ENCODE data around the gene EIF4EBP3. TPM values are rescaled to one million over a fixed set of nuclear protein-coding genes. Genes with fewer than 3 reads are reported as not detected.

EIF4EBP3 gene
- total and polyA plus RNA-seq, 4 donors = 1.4 to 55.8 (median 8.0) TPM

GRCh38 chr5:140540227-140540626, 7.2 kb upstream of the EIF4EBP3 start:
- H3K27me3 ChIP-seq (ENCODE audit: control insufficient read depth in 4 of 4, insufficient read depth in 4 of 4, low read length in 3 of 4) = no peaks in the 10 kb centered on the region
- DNase-seq (ENCODE audit: low spot score) = no peak
- no peak for TF ChIP-seq RAD21 (IDR thresholded peaks at IDR 0.05)
- TF ChIP-seq EGR1 (IDR thresholded peaks at IDR 0.05; ENCODE audit: low read depth in 2 of 2) = no peak
- no peak for TF ChIP-seq HNF4G (IDR thresholded peaks at IDR 0.05)
- no peak for TF ChIP-seq FOXA2 (IDR thresholded peaks at IDR 0.05)
- TF ChIP-seq TAF1 (conservative IDR thresholded peaks at IDR 0.05) = no peak
- TF ChIP-seq JUND (IDR thresholded peaks at IDR 0.05) = no peak
- no peak for TF ChIP-seq ZBTB33 (IDR thresholded peaks at IDR 0.05)
- no peak for TF ChIP-seq YY1 (IDR thresholded peaks at IDR 0.05)
- TF ChIP-seq GABPA (IDR thresholded peaks at IDR 0.05 in 1 of 2, conservative IDR thresholded peaks at IDR 0.05 in 1 of 2) = no peak
- no peak for TF ChIP-seq FOXA1 (IDR thresholded peaks at IDR 0.05)
- TF ChIP-seq NR2F2 (IDR thresholded peaks at IDR 0.05) = no peak
- no peak for TF ChIP-seq CTCF (IDR thresholded peaks at IDR 0.05; ENCODE audit: low read depth, low read length, missing input control)
- no peak for TF ChIP-seq RXRA (IDR thresholded peaks at IDR 0.05)
- no peak for TF ChIP-seq REST (IDR thresholded peaks at IDR 0.05)
- no peak for TF ChIP-seq MAX (IDR thresholded peaks at IDR 0.05)
- no peak for TF ChIP-seq HNF4A (conservative IDR thresholded peaks at IDR 0.05)
- no peak for TF ChIP-seq SP1 (IDR thresholded peaks at IDR 0.05)
- no peaks in the 10 kb centered on the region for H3K9me3 ChIP-seq (ENCODE audit: control insufficient read depth in 4 of 4, low read length in 3 of 4)
- no peak overlapping the region for H3K9ac ChIP-seq (ENCODE audit: low read depth in 1 of 2, low read length in 2 of 2)
- H3K27ac ChIP-seq (ENCODE audit: low read depth in 1 of 2, low read length in 2 of 2) = no peak overlapping the region
- no peak overlapping the region for H3K4me3 ChIP-seq (ENCODE audit: low read depth in 1 of 3, low read length in 3 of 3)
- peaks cover 0 to 4% (median 0%) of the 10 kb centered on the region in 4 donors for H3K4me1 ChIP-seq (ENCODE audit: control insufficient read depth in 4 of 4, insufficient read depth in 4 of 4, low read length in 3 of 4)
- 94% methylated on average over 1 of the region's 1 CpG for WGBS
- peaks cover 5 to 62% (median 47%) of the 10 kb centered on the region in 4 donors for H3K36me3 ChIP-seq (ENCODE audit: control insufficient read depth in 4 of 4, insufficient read depth in 3 of 4, low read depth in 1 of 4, low read length in 3 of 4)

GRCh38 chr5:140542972-140543371, 4.5 kb upstream of the EIF4EBP3 start:
- Histone ChIP-seq H3K4me1 (ENCODE audit: control insufficient read depth in 4 of 4, insufficient read depth in 4 of 4, low read length in 3 of 4) (peaks cover 6 to 21% (median 16%) of the 10 kb centered on the region in 4 donors), H3K4me3 (ENCODE audit: low read depth in 1 of 3, low read length in 3 of 3) (no peak overlapping the region), H3K9me3 (ENCODE audit: control insufficient read depth in 4 of 4, low read length in 3 of 4) (no peaks in the 10 kb centered on the region), H3K27ac (ENCODE audit: low read depth in 1 of 2, low read length in 2 of 2) (no peak overlapping the region), H3K36me3 (ENCODE audit: control insufficient read depth in 4 of 4, insufficient read depth in 3 of 4, low read depth in 1 of 4, low read length in 3 of 4) (peaks cover 2 to 46% (median 40%) of the 10 kb centered on the region in 4 donors), H3K9ac (ENCODE audit: low read depth in 1 of 2, low read length in 2 of 2) (no peak overlapping the region), H3K27me3 (ENCODE audit: control insufficient read depth in 4 of 4, insufficient read depth in 4 of 4, low read length in 3 of 4) (no peaks in the 10 kb centered on the region)
- no peak for DNase-seq (ENCODE audit: low spot score)
- WGBS = 89% methylated on average over 5 of the region's 5 CpGs
- no peak for TF ChIP-seq FOXA2 (IDR thresholded peaks at IDR 0.05)
- no peak for TF ChIP-seq FOXA1 (IDR thresholded peaks at IDR 0.05)
- no peak for TF ChIP-seq JUND (IDR thresholded peaks at IDR 0.05)
- no peak for TF ChIP-seq RXRA (IDR thresholded peaks at IDR 0.05)
- no peak for TF ChIP-seq NR2F2 (IDR thresholded peaks at IDR 0.05)
- TF ChIP-seq GABPA (IDR thresholded peaks at IDR 0.05 in 1 of 2, conservative IDR thresholded peaks at IDR 0.05 in 1 of 2) = no peak
- no peak for TF ChIP-seq EGR1 (IDR thresholded peaks at IDR 0.05; ENCODE audit: low read depth in 2 of 2)
- no peak for TF ChIP-seq REST (IDR thresholded peaks at IDR 0.05)
- no peak for TF ChIP-seq SP1 (IDR thresholded peaks at IDR 0.05)
- TF ChIP-seq ZBTB33 (IDR thresholded peaks at IDR 0.05) = no peak
